OCI-LY1 (cell line): ENCODE results near the gene IGFBP5.

ENCODE experiments used
- CTCF ChIP-seq: fragments of 200-600 bp; sonication (generic), shearing (Covaris generic); IDR thresholded peaks from 2 replicates; pipeline ENCODE4 v1.5.1; 2017; ENCODE audit warnings: mild to moderate bottlenecking, antibody characterized with exemption, low read length, moderate library complexity, mixed read lengths
- EZH2 ChIP-seq: fragments of 200-600 bp; sonication (generic), shearing (Covaris generic); IDR thresholded peaks from 2 replicates; pipeline ENCODE4 v1.8.0; 2017; ENCODE audit warnings: borderline replicate concordance, mixed run types, mild to moderate bottlenecking, antibody characterized with exemption, low read length, moderate library complexity, mixed read lengths

GRCh38 chr2:216700088-216700567 lies 4.8 kb upstream of the IGFBP5 start:
- TF ChIP-seq CTCF = no peak
- no peak for TF ChIP-seq EZH2
